Mammary epithelial cell (primary cell): ENCODE results near the gene ABCC12.

Experiments
- CTCF ChIP-seq, 2 donors: IDR thresholded peaks in 1 of 2; conservative IDR thresholded peaks in 1 of 2; 2 replicates each; pipeline ENCODE4 v1.5.1; 2011 to 2012; ENCODE audit warnings: inconsistent platforms in 2 of 2, low read length in 2 of 2, mild to moderate bottlenecking in 2 of 2, control low read depth in 1 of 2, low read depth in 1 of 2; ENCODE audit not compliant: insufficient read depth in 1 of 2; ENCODE audit errors: extremely low read depth in 1 of 2
- EZH2 ChIP-seq: IDR thresholded peaks from 2 replicates; pipeline ENCODE4 v1.6.1; 2012; ENCODE audit warnings: low read length, inconsistent platforms, borderline replicate concordance

- TF ChIP-seq EZH2 (no peak), CTCF (conservative IDR thresholded peaks at IDR 0.05 in 1 of 2, IDR thresholded peaks at IDR 0.05 in 1 of 2; ENCODE audit: extremely low read depth in 1 of 2, insufficient read depth in 1 of 2, low read depth in 1 of 2, low read length in 2 of 2) (no peak)
Observed at GRCh38 chr16:48146131-48146530, 9.7 kb downstream of the ABCC12 start.
